GM19035 (cell line): ENCODE results near the gene CPED1.
"Not testable (repeated sequence)": the region's sequence is repeated elsewhere in the genome, so short reads cannot be mapped to it uniquely, and the experiment has no call there.

Experiments used
- ATAC-seq: cut with Tn5 transposase; IDR thresholded peaks from one replicate; pipeline ENCODE4 v1.9.1; 2021; ENCODE audit not compliant: unreplicated experiment

The CPED1 gene

GRCh38 chr7:121178869-121179497 lies 190.5 kb downstream of the CPED1 start:
- ATAC-seq, result peak; percentile 66

- peak; percentile 73 for ATAC-seq
Observed at GRCh38 chr7:121180436-121181063, 192.0 kb downstream of the CPED1 start.

GRCh38 chr7:121181357-121181756 lies 192.8 kb downstream of the CPED1 start:
- ATAC-seq, result no peak

- no peak for ATAC-seq
Observed at GRCh38 chr7:121182281-121182680, 193.8 kb downstream of the CPED1 start.

- ATAC-seq, result no peak
Observed at GRCh38 chr7:121182902-121183301, 194.4 kb downstream of the CPED1 start.

GRCh38 chr7:121183883-121184282 lies 195.4 kb downstream of the CPED1 start:
- not testable (repeated sequence) for ATAC-seq

DNA sequence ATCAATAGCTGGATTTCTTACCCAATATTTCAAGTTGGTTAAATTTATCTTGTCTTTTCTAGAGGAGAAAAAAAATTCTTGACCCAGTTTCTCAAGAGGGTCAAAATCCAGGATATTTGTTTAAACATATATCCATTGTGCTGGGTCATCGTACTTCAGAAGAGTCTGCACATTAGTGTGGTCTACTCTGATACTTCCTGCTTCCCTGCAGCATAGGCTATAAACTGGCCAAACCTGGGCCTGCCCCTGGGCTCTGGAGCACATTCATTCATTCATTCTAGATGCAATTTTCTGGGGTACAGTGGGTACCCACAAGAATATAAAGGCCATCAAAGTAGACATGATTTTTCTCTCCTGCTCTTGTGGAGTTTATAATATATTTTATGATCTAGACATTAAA lies 198.2 kb downstream of the CPED1 start:
- ATAC-seq, result peak; percentile 38

DNA sequence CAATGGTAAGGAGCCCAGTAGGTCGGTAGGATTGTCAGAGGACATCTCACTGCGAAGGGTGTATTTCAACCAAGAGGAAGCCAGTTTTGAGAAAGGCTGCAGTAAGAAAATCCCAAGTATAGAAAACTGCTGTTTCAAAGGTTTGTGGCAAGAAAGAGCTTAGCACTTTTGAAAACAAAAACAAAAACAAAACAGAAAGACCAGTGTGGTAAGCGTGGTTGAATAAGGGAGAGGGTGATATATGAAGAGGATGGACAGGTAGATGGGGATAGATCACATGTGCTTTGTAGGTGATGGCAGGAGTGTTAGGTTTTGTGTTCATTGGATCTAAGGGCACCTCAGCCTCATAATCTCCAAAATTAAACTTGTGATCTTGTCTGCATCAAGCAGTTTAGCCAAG lies 198.7 kb downstream of the CPED1 start:
- peak; percentile 90 for ATAC-seq

GRCh38 chr7:121187676-121188075 lies 199.2 kb downstream of the CPED1 start:
- no peak for ATAC-seq

DNA sequence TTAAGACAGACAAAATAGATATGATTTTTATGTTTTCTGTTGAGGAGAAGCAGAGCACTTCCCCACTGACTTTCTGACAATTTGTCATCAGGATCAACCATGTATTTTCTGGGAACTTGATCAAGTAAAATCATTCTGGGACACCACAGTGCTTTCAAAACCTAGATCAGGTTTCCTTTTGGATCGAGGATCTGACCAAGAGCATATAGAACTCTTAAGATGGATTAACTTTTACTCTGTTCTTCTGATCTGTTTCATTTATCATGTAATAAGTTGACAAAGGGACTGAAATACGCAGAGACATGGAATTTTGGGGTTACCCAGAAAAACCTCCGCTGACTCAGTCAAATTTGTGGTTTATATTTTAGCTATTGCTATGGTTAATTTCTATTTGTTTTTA lies 204.3 kb downstream of the CPED1 start:
- no peak for ATAC-seq

GRCh38 chr7:121195010-121195409 lies 206.5 kb downstream of the CPED1 start:
- no peak for ATAC-seq

DNA sequence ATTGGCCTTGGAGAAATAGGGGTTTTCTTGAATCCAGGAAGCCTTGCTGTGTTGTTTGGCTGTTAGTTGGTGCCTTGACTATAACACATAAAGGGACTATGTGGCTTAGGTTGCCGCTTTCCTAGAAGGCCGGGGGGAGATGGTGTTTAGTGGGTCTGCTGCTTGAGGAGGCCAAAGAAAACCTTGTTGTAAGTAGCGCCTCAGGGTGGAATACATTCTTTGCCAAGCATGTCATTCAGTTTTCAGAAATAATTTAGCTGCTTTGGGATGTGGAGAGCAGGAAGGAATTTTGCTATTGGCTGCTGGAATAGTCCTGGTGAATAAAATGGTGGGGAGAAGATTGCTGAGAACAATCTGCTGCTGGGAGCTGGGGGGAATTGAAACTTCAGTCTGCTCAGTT lies 207.4 kb downstream of the CPED1 start:
- ATAC-seq, result no peak

- ATAC-seq, result no peak
Observed at GRCh38 chr7:121196286-121196685, 207.8 kb downstream of the CPED1 start.

DNA sequence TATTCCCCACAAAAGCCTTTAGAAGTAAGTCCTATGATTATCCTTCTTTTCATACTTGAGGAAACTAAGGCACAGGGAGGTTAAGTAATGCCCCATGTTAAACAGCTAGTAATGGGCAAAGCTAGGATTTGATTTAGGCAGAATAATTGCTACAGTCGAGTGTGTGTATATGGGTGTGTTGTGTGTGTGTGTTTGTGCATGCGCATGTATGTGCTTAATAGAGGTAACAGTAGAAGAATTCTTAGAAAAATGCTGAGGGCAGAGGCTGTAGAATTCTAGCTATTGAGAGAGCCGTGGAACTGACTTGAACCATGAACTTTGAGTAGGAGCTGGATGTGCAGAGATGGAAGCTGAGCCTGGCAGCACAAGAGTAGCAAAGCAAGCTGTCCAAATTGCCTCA lies 208.9 kb downstream of the CPED1 start:
- no peak for ATAC-seq

- ATAC-seq, result no peak
Observed at GRCh38 chr7:121198502-121198901, 210.0 kb downstream of the CPED1 start.

- no peak for ATAC-seq
Observed at GRCh38 chr7:121202125-121202524, 213.6 kb downstream of the CPED1 start.

DNA sequence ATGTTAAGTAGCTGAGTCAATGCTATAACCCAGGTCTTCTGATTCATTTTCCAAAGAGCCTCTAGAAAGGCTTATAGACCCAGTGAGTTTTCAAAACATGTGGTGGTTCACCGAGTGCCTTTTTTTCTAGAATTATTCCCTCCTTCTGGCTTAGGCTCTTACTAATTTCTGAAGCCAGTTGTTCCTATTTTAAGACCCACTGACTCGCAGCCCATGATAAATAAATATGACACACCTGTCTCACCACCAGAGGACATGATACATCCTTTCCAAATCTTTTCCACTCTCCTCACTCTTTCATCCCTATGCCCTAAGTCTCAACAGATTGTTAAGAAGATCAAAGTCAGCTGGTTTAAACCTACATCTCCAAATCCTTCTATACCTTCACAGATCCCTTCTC lies 214.3 kb downstream of the CPED1 start:
- no peak for ATAC-seq

DNA sequence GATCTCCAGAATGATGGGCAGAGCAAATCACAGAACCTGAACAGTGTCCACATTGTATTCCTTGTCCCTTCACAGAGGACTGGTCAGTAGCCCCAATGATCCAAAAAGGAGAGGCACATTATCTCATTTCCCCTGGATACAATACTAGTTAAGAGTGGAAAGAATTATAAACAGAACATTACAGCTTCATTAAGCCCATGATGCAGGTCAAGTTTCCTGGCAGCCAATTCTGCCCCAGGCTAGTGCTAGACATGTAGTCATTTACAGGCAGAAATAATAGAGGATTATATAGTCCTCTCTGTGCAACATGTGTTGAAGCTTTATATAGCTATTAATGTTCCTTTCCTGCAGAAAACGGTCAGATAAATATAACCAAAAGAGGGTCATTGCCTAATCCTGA lies 216.0 kb downstream of the CPED1 start:
- no peak for ATAC-seq

DNA sequence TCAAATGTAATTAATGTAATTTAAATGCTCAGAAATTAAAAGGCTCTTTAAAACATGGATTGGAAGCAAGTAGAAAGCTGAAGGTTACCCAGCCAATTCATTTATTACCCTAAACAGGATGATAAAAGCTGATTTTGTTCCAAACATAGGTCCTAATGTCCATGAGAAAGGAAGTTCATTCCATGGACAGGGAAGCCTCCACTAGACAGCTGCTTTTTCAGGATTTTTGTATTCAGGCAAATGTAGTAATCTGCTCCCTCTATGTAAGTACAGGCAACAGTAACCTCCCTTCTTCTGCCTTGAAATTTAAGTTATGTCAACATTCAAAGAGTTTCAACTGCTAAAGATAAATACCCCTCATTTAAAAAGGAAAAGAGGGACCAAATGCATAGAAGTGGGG lies 217.3 kb downstream of the CPED1 start:
- ATAC-seq, result no peak

- ATAC-seq, result no peak
Observed at GRCh38 chr7:121211253-121211652, 222.7 kb downstream of the CPED1 start.

GRCh38 chr7:121212036-121212435 lies 223.5 kb downstream of the CPED1 start:
- no peak for ATAC-seq

GRCh38 chr7:121214657-121215056 lies 226.1 kb downstream of the CPED1 start:
- ATAC-seq, result no peak

DNA sequence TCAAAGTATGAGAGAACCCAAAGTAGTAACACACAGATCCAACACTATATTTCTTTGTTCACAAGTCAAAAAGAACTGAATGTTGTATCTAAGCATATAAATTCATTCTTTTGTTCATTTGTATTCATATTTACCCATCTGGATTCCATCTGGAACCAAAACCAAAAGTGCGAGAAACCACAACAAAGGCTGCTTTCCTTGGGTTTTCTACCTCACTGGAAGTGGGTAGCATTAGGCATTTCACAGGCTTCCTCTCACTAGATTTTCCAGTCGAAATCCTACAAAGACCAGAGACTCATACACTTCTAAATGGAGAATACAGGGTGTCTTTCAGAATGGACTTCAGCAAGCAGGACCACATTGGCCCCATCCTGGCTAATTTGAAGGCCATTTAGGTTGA lies 230.5 kb downstream of the CPED1 start:
- ATAC-seq, result no peak
